ENCODE results near the gene GPATCH8. TPM values are rescaled to one million over a fixed set of nuclear protein-coding genes. Genes with fewer than 3 reads are reported as not detected.

GPATCH8 gene
- total and polyA plus RNA-seq, 2 of the 8 experiments (the other 6 are each of a cell fraction or from before 2014, with no cell fraction given), result 20.5 to 58.1 TPM

DNA sequence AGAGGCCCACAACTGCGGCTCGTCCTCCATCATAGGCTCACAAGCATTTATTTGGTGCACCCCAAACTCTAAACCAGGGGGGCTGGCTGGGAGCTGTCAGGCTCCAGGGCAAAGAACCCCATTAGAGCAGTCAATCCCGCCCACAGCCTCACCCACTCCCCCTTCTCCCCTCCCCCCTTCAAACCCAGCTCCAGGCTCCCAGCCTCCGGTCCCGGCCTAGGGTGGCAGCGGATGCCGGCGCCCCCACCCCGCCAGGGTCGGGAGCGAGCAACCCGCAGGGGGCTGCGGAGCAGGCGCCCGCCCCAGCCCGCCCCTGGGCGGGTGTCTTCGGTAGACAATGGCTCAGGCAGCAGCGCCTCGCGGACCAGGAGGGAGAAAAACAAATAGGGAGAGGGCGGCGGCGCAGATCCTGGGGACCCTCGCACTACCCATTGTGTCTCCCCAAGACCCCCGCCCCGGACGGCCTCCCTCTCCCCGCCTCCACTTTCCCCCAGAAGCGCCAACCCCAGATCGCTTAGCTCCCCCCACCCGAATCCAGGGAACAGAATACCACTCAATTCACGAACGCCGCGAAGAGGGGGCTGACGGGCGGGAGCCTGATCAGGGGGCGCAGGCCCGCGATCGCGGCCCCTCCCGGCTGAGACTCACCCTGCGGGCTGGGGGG, 140.1 kb downstream of the GPATCH8 start:
- H2AK5ac ChIP-seq (ENCODE audit: low read depth, low read length), result no peak overlapping the region
- no peak overlapping the region; the same call in 1 of the 2 replicates for H2BK15ac ChIP-seq (ENCODE audit: low read length)
- peak overlapping the region; percentile 71 to 100 (median 76) for H3K4me3 ChIP-seq (ENCODE audit: extremely low read depth in 1 of 4, insufficient read depth in 2 of 4, low read depth in 3 of 4, low read length in 4 of 4)
- peak overlapping the region; percentile 24; the same call in 1 of the 2 replicates for H2BK5ac ChIP-seq (ENCODE audit: low read depth, low read length)
- H3K18ac ChIP-seq (ENCODE audit: extremely low read depth, low read length), result peak overlapping the region; percentile 71
- no peaks in the 10 kb centered on the region for H3K9me3 ChIP-seq (ENCODE audit: insufficient read depth in 2 of 2, low read depth in 1 of 2, low read length in 1 of 2)
- 3% methylated on average over 16 of the region's 45 CpGs; no CpG with 5 or more reads in 1 of the 2 experiments for WGBS, 2 experiments (ENCODE audit: extremely low coverage in 1 of 2, insufficient coverage in 1 of 2, insufficient read length in 1 of 2, insufficient replicate concordance in 2 of 2, low coverage in 1 of 2, low lambda C conversion rate in 2 of 2, missing lambda C conversion rate in 1 of 2)
- no peak overlapping the region for H2BK12ac ChIP-seq (ENCODE audit: low read depth, low read length)
- no peak overlapping the region for H3K4ac ChIP-seq (replicated peaks; ENCODE audit: insufficient read length, low read depth, low read length)
- H2BK20ac ChIP-seq (ENCODE audit: low read length), result no peak overlapping the region
- peak overlapping the region; percentile 7; the same call in 1 of the 2 replicates for H4K8ac ChIP-seq (ENCODE audit: extremely low read depth, insufficient read depth, low read length)
- no peak overlapping the region for H2BK120ac ChIP-seq (replicated peaks; ENCODE audit: low read depth, low read length)
- no peak overlapping the region for H2AFZ ChIP-seq (ENCODE audit: low read length)
- H3K56ac ChIP-seq (replicated peaks; ENCODE audit: insufficient read length, low read depth, low read length), result no peak overlapping the region
- H3K14ac ChIP-seq (ENCODE audit: insufficient read length), result no peak overlapping the region
- H3K4me1 ChIP-seq (replicated peaks in 1 of 4; ENCODE audit: control insufficient read depth in 3 of 4, insufficient read depth in 4 of 4, low read length in 3 of 4), result peaks cover 9 to 23% (median 18%) of the 10 kb centered on the region in 4 experiments
- no peak overlapping the region for H3K23ac ChIP-seq (ENCODE audit: insufficient read length)
- H3K79me2 ChIP-seq (ENCODE audit: control insufficient read depth in 1 of 2, insufficient read depth in 2 of 2, low read length in 2 of 2), result peaks cover 0 to 7% of the 10 kb centered on the region in 2 experiments; a peak in 1 of 4 replicates
- DNase-seq (ENCODE audit: low read depth in 1 of 2, low spot score in 2 of 2) (peak in 1 of 2 experiments; percentile 66), FAIRE-seq (no peak)
- peaks cover 9% of the 10 kb centered on the region for H3K79me1 ChIP-seq (ENCODE audit: low read depth, low read length)
- peak overlapping the region; percentile 34 for H4K91ac ChIP-seq (replicated peaks; ENCODE audit: insufficient read length, low read length)
- H3K27me3 ChIP-seq (replicated peaks in 1 of 4; ENCODE audit: control insufficient read depth in 3 of 4, extremely low read depth in 1 of 4, insufficient read depth in 3 of 4, low read length in 3 of 4), result no peaks in the 10 kb centered on the region
- H3K23me2 ChIP-seq (ENCODE audit: low read depth, low read length), result peaks cover 2% of the 10 kb centered on the region; the same call in 1 of the 2 replicates
- H4K20me1 ChIP-seq (replicated peaks in 1 of 2; ENCODE audit: control insufficient read depth in 1 of 2, insufficient read depth in 2 of 2, low read length in 2 of 2), result peaks cover 3 to 19% of the 10 kb centered on the region in 2 experiments
- TF ChIP-seq TAF1 (IDR thresholded peaks at IDR 0.05; ENCODE audit: low read depth, low read length) (0 out of 2 replicates have a peak, but pooled peaks have one; percentile 5), SAP30 (IDR thresholded peaks at IDR 0.05; ENCODE audit: insufficient read depth, insufficient replicate concordance, low read length) (peak; percentile 32), KDM4A (IDR thresholded peaks at IDR 0.05; ENCODE audit: low read depth, low read length, severe bottlenecking) (peak; percentile 86), TAF7 (optimal IDR thresholded peaks at IDR 0.05; ENCODE audit: borderline replicate concordance, low read depth, low read length) (no peak), BRCA1 (IDR thresholded peaks at IDR 0.05; ENCODE audit: low read depth, low read length) (no peak), JUND (IDR thresholded peaks at IDR 0.05; ENCODE audit: low read length) (no peak), RXRA (IDR thresholded peaks at IDR 0.05; ENCODE audit: insufficient read depth, low read depth, low read length) (no peak)
- H3K36me3 ChIP-seq (ENCODE audit: control insufficient read depth in 2 of 4, insufficient read depth in 4 of 4, low read length in 3 of 4), result peaks cover 0 to 6% (median 1%) of the 10 kb centered on the region in 4 experiments; a peak in 1 of 8 replicates
- POLR2A ChIA-PET (ENCODE audit: partially characterized antibody), result interaction anchor here (0.7 to 3.8 kb wide), 8 partner anchors 9 to 160 kb away, joined by 3 to 15 read pairs (median 4); no protein-coding TSS in a partner anchor
- no peak overlapping the region for H4K5ac ChIP-seq (ENCODE audit: insufficient read length, low read depth, low read length)
- H3K9ac ChIP-seq (replicated peaks in 1 of 4; ENCODE audit: extremely low read depth in 1 of 4, low read depth in 3 of 4, low read length in 3 of 4), result peak overlapping the region; percentile 34 to 64 (median 42); a peak in 5 of 7 replicates
- H3K27ac ChIP-seq (ENCODE audit: low read depth, low read length), result 0 out of 2 replicates have a peak overlapping the region, but pooled peaks have one; percentile 30
- CTCF ChIA-PET (ENCODE audit: partially characterized antibody), result interaction anchor here (0.6 to 10.1 kb wide), 14 partner anchors 8 to 482 kb away, joined by 3 to 177 read pairs (median 4); partner anchors contain the start of gene GRN
- H3K4me2 ChIP-seq (ENCODE audit: insufficient read depth in 1 of 2, low read depth in 2 of 2, low read length in 2 of 2), result peak overlapping the region; percentile 52 to 79

Measured in H1 (cell line).